AG04450 (cell line): Measurements from ENCODE around the gene DPH5. TPM values are rescaled to one million over a fixed set of nuclear protein-coding genes. Genes with fewer than 3 reads are reported as not detected.

Source experiments
- CTCF ChIA-PET: fragments of 300-600, 350-600 bp; formaldehyde crosslinking; extraction: SDS; loops from one replicate; lab custom pipeline; 2022; ENCODE audit warnings: antibody characterized with exemption, inconsistent platforms; lab: Charles Lee
- POLR2A ChIA-PET: fragments of 350-600 bp; formaldehyde crosslinking; extraction: SDS; loops from one replicate; lab custom pipeline; 2021; ENCODE audit warnings: antibody characterized with exemption, inconsistent platforms; lab: Yijun Ruan, JAX
- DNase-seq: peaks from one replicate; pipeline ENCODE4 v3.0.0-alpha.2; 2011; ENCODE audit warnings: low read depth, low spot score
- H3K27ac ChIP-seq: one replicate; pipeline ENCODE4 v1.5.1; 2012; ENCODE audit warnings: low read depth, low read length, control low read depth
- H3K27me3 ChIP-seq: one replicate; pipeline ENCODE4 v1.6.0; 2012; ENCODE audit warnings: low read length; ENCODE audit not compliant: control insufficient read depth, insufficient read depth
- H3K4me3 ChIP-seq: 2 replicates; pipeline ENCODE4 v1.5.1; 2011; ENCODE audit warnings: mild to moderate bottlenecking, low read depth, low read length, control low read depth
- H3K9me3 ChIP-seq: 2 replicates; pipeline ENCODE4 v1.5.1; 2012; ENCODE audit warnings: low read length; ENCODE audit not compliant: control insufficient read depth, insufficient read depth
- CTCF ChIP-seq: IDR thresholded peaks from 2 replicates; pipeline ENCODE4 v1.5.1; 2011; ENCODE audit warnings: low read depth, low read length, control low read depth, inconsistent platforms
- polyA plus RNA-seq: library from polyadenylated mRNA; depleted of rRNA; stranded (reverse); fragments of >200 nt; gene quantifications from 2 replicates; pipeline ENCODE4 v1.2.3, GENCODE V29; 2011

The DPH5 gene
- polyA plus RNA-seq, 1 experiment: 87.4 TPM

GRCh38 chr1:101013776-101014175, 11.8 kb downstream of the DPH5 start:
- Histone ChIP-seq H3K27ac (no peak overlapping the region), H3K9me3 (no peaks in the 10 kb centered on the region), H3K27me3 (no peaks in the 10 kb centered on the region), H3K4me3 (no peak overlapping the region)
- no peak for DNase-seq
- ChIA-PET CTCF (interaction anchor here (0.5 to 1.8 kb wide), 3 partner anchors 173 to 274 kb away, joined by 7 to 9 read pairs (median 9); no protein-coding TSS in a partner anchor), POLR2A (no interaction called here)
- no peak for TF ChIP-seq CTCF

GRCh38 chr1:101008229-101008834, 17.3 kb downstream of the DPH5 start:
- Histone ChIP-seq H3K27ac (no peak overlapping the region), H3K9me3 (no peaks in the 10 kb centered on the region), H3K27me3 (no peaks in the 10 kb centered on the region), H3K4me3 (no peak overlapping the region)
- ChIA-PET CTCF (no interaction called here), POLR2A (no interaction called here)
- TF ChIP-seq CTCF: no peak
- DNase-seq: no peak

GRCh38 chr1:101006553-101006952, 19.0 kb downstream of the DPH5 start:
- Histone ChIP-seq H3K4me3 (no peak overlapping the region), H3K27ac (no peak overlapping the region), H3K27me3 (no peaks in the 10 kb centered on the region), H3K9me3 (no peaks in the 10 kb centered on the region)
- DNase-seq: no peak
- POLR2A ChIA-PET: no interaction called here
- no peak for TF ChIP-seq CTCF
- CTCF ChIA-PET: interaction anchor here (1.1 kb wide), 1 partner anchor 282 kb away, joined by 4 read pairs; no protein-coding TSS in a partner anchor

- no peak overlapping the region for H3K27ac ChIP-seq
- ChIA-PET CTCF (interaction anchor here (1.1 kb wide), 1 partner anchor 283 kb away, joined by 4 read pairs; no protein-coding TSS in a partner anchor), POLR2A (interaction anchor here (1.3 kb wide), 1 partner anchor 16 kb away, joined by 5 read pairs; no protein-coding TSS in a partner anchor)
- no peak for TF ChIP-seq CTCF
- DNase-seq: no peak
- H3K9me3 ChIP-seq: no peaks in the 10 kb centered on the region
- no peaks in the 10 kb centered on the region for H3K27me3 ChIP-seq
- no peak overlapping the region for H3K4me3 ChIP-seq
These were observed 19.7 kb downstream of the DPH5 start for GRCh38 chr1:101005871-101006270.

- no peak overlapping the region for H3K27ac ChIP-seq
- POLR2A ChIA-PET: interaction anchor here (0.8 to 1.3 kb wide), 3 partner anchors 15 to 232 kb away, joined by 3 to 5 read pairs (median 3); no protein-coding TSS in a partner anchor
- CTCF ChIA-PET: interaction anchor here (1.0 to 2.6 kb wide), 2 partner anchors 233 to 283 kb away, joined by 4 to 9 read pairs (median 5); no protein-coding TSS in a partner anchor
- no peak for TF ChIP-seq CTCF
- no peaks in the 10 kb centered on the region for H3K27me3 ChIP-seq
- no peaks in the 10 kb centered on the region for H3K9me3 ChIP-seq
- no peak overlapping the region for H3K4me3 ChIP-seq
- DNase-seq: no peak
These were observed 20.4 kb downstream of the DPH5 start for GRCh38 chr1:101005183-101005582.
